HG02973 (cell line): ENCODE data around the gene REG1A.

Source experiments
- ATAC-seq: cut with Tn5 transposase; IDR thresholded peaks from one replicate; pipeline ENCODE4 v1.9.1; 2021; ENCODE audit warnings: moderate library complexity; ENCODE audit not compliant: unreplicated experiment

REG1A gene

DNA sequence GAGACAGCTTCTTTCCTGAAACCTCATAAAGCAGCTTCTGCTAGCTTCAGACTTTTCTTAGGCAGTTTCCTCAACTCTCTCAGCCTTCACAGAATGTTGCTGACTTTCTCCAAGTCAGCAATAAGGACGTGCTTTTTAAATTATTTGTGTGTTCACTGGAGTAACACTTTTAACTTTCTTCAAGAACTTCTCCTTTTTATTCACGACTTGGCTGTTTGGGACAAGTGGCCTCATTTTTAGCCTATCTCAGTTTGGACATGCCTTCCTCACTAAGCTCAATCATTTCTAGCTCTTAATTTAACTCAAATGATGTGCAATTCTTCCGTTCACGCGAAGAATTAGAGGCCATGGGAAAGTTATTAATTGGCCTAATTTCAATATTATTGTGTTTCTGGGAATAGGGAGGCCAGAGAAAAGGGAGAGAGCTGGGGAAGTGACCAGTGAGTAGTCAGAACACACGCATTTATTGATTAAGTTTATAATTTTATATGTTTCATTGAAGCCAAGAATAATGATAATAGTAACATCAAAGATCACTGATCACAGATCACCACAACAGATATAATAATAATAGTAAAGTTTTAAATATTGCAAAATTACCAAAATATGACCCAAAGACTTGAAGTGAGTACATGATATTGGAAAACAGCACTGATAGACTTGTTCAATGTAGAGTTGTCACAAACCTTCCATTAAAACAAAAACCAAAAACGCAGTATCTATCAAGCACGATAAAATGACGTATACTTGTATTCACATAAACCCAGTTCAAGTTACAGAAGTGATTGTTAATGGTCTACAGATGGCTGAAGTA lies 4.8 kb downstream of the REG1A start:
- ATAC-seq = no peak

DNA sequence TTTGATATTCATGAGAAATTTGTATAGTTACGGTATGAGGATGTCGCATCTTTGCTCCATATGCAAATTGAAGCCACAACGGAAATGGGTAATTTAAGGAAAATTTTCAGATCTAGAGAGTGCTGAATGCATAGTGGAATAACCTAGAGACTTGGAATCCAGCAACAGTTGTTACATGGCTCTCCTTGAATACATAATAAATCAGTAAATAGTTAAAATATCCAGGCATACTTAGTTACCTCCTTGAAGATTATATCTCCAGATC lies 5.4 kb downstream of the REG1A start:
- ATAC-seq = no peak

DNA sequence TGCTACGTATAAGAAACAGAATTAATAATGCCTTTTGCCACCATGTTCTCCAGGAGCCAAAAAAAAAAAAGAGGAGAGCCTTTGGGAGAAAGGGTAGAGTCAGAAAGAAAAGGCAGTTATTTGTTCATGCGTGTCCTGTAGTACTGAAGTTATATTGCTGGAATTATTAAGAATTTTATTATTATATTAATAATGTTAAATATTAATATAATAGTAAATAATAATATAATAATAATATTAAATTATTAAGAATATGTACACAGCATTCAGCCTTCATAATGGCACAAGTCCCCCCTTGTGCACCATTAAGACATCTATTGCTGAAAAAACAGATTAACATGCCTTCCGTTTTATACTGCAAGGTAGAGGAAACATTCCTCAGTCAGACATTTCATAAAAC lies 8.1 kb downstream of the REG1A start:
- ATAC-seq = no peak

DNA sequence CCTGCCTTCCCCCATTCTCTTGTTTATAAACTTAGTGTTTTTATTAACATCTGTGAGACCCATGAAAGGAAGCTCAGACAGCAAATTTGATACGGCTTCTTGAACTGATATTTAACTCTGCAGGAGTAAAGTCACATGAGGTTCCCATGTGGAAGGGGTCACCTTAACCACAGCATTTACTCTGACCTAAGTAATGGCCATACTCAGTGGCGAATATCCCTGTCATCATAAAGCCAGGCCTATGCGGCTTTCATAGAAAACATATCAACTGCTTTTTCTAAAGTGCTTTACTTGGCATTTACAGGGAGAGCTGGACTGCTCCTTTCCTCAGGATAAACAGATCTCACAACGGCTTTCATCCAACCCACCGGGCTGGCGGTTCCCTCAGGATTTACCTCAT lies 9.0 kb downstream of the REG1A start:
- ATAC-seq = no peak

GRCh38 chr2:79129804-79130203 lies 9.5 kb downstream of the REG1A start:
- ATAC-seq = no peak

DNA sequence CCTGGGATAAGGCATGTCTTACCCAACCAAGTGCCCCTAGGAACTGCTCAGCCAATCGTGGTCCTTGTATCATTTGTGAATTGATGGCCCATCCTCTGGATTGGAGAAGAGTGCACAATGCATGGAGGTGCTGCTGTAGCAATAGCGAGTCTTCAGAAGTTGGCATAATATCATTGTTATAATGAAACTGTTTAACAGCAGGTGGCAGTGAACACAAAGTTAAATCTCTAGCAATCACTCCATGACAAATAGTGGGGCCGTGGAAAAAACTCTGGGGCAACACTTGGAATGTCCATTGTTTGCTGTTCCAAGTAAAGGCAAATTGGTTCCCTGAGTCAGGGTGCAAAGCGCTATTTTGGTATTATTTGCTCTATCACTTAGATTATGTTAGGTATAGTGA lies 11.4 kb downstream of the REG1A start:
- ATAC-seq = no peak

DNA sequence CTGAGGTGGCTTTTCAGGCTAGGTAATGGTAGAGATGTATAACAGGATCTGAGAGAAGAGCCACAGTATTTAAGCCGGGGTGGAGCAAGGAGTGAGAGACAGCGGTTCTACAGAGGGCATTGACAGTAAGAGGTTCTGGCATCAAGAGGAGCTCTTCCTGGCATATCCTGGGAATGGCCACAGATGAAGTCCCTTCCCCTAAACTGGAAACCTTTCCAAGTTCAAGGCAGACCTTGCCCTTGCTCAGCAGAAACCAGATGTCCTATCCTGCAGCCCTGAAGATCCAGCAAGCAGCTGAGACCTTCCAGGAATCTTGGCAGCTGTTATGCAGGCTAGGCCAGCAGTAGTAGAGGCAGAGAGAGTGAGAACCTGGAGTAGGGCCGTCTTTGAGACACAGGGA lies 18.1 kb downstream of the REG1A start:
- no peak for ATAC-seq

DNA sequence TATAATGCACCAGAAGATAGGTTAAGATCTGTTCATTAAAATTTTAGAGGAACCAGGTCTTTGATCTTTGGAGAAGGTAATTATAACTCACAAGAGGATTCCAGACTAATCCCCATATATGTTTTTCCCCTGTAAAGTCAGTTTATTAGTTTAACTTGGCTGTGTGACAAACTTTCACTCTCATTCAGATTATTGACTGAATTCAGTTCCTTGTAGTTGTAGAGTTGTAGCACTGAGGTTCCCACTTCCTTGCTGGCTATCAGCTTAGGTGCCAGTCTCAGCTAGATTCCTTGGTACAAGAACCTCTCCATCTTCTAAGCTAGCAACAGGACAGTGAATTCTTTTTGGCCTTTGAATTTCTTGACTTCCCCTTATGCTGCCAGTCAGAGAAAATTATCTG lies 19.1 kb downstream of the REG1A start:
- ATAC-seq = no peak

DNA sequence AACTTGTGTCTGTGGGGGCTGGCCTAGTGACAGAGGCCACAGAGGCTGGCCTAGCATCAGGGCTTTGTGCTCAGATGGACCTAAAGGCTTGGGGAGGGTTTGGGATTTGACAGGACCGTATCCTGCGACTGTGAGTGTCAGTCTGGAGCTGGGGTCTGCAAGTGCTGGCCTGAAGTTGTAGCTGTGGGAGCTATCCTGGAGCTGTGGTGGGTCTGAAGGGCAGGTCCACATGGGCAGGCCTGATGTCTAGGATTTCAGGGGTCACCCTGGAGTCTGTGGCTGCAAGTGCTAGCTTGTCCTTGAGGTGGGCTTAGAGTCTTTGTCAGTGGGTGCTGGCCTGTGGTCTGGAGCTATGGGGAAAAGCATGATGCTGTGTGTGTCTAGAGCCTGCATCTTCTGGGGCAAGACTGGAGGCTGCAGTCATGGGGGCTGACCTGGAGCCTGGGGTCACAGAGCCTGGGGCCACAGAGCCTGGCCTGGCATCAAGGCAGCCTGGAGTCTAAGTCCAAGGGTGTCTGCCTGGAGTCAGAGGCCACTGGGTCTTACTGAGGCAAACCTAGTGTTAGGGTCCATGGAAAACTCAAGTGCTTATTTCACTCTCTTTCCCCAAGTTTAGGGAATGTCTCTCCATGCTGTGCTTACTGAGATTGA lies 35.7 kb downstream of the REG1A start:
- no peak for ATAC-seq

DNA sequence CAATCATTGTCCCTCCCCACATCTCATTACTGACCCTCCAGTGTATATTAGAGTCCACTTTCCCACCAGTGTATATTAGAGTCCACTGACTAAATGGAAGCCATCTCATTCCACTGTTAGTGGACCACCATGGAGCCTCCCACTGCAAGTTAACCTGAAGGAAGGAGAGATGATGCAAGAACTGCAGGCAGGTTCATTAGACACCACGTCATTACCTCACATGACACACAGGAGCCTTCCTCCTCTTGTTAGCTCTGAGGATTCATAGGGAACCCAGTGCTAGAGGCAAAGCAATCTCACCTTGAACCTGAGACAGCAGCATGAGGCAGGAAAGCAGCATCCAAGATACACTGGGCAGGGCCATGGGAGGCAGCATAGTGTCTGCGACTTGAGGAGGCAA lies 38.7 kb downstream of the REG1A start:
- ATAC-seq = no peak

DNA sequence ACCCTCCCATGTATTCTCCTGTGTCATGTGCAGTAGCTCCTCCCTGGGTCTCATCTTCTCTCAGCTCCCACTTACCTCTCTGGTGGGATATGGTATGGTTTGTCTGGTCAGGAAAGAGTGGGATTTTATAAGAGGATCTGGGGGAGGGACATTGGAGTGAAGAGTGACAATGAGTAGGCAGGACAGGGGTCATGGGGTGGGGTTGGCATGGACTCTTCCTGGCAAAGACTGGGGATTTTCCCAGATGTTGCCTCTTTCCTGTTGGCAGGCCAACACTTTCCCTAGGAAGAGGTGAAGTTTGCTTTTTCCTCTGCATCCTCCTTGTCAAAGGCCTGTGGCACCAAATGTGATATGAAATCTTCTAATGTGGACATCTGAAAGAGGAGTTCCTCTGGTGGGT lies 39.4 kb downstream of the REG1A start, which contains the start of gene REG3A:
Gene REG3A, minus strand, starts transcription at position 101 of the 400 bp plus-strand sequence. CDS start 348 bp downstream, outside the sequence.
- ATAC-seq = no peak

DNA sequence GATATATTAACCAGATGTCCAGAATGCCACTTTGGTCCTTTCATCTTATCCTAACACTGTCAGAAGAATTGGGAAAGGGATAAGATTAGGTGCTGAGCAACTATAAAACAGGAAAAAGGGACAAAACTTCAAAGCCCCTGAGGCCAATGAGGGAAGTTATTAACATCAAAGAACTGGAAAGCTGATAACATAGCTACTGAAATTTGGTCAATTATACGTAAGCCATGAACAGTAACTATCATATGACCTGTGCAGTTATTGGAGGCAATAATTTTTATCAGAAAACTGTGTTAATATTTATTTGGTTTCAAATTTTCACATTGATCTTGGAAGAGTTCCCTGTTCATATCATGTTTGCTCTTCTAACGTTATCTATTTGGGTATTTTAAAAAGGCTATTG lies 41.8 kb downstream of the REG1A start:
- no peak for ATAC-seq

GRCh38 chr2:79162801-79163200 lies 42.5 kb downstream of the REG1A start:
- no peak for ATAC-seq

- no peak for ATAC-seq
These were observed 51.2 kb downstream of the REG1A start for GRCh38 chr2:79171348-79171958.
